Erythroblast (primary cell): ENCODE data around the gene SPATA3.
"Not testable (repeated sequence)": the region's sequence is repeated elsewhere in the genome, so short reads cannot be mapped to it uniquely, and the experiment has no call there.

ENCODE experiments used
- DNase-seq, 2 experiments: peaks; one replicate each; lab custom pipeline; 2025; lab: John Stamatoyannopoulos, UW
- GATA1 ChIP-seq: IDR thresholded peaks from 2 replicates; pipeline ENCODE4 v1.6.1; 2011; ENCODE audit warnings: low read depth, mild to moderate bottlenecking, control low read depth, low read length, moderate library complexity
- POLR2A ChIP-seq: IDR thresholded peaks from 2 replicates; pipeline ENCODE4 v1.6.1; 2011; ENCODE audit warnings: mild to moderate bottlenecking, low read length

Gene SPATA3

DNA sequence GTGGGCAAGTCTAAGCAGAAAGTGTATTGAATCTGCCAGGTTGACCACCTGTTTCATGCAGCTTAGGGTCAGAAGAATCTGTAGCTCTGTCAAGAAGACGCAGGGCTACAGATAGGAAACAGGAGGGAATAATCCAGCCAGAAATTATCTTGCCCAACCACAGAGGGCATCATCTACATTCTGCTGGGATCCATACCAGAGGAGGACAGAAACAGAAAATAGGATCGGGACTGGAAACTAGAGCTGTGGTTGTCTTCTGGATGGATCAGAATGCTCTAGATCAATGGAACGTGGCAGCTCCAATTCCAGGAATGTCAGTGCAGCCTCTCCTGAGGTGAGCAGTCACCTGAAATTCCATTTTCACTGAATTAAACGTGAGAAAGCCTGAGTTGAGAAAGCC is 3.6 kb downstream of the SPATA3 start:
- no peak for DNase-seq
- TF ChIP-seq GATA1 (no peak), POLR2A (no peak)

DNA sequence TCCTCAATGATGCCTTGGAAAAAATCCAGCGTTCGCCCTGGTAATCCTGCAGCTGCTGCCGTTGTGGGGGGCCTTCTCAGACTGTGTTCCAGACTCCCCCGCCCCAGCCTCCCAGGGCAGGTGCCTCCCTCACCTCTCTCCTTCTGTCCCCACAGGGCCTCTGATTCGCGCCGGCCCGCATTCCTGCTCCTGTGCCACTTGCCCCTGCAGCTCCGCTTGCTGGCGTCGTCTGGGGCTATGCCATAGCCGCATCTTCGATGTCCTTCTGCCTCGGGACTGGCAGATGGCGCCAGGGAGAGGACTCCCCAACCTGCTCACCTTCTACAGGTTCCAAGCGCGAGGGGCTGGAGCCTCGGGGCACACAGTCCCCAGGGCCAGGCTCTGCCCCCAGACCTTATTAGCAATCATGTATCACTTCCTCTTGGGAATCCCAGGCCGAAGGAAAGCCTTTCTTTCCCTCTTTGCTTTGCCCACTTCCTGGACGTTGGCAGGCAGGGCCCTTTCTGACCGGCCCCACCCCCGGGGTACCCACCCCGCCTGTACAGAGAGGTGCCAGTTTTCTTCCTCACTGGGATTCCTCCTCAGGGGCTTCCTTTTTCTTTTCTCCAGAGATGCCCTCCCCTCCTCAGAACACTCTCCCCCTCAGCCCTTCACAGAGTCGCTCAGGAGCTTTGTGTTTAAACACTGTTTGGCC is 4.4 kb downstream of the SPATA3 start:
- DNase-seq = no peak
- TF ChIP-seq POLR2A (no peak), GATA1 (no peak)

DNA sequence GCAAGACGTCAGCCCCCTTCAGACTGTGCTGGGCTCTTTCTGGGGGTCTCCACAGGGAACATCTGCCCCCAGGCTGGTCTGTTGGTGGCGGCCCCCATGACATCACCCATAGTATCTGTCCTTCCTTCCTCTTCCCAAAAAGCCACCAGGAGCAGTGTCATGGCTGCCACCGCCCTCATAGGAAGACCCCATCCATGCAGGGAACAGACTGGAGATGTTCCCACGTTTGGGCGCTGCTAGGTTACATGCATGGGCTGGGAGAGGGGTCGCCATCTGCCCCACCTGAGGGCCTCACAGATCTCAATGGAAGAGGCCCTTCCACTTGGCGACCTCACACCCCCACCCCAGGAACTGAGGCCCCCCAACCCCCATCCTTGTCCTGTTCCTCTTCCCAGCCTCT is 5.1 kb downstream of the SPATA3 start:
- TF ChIP-seq POLR2A = no peak
- no peak for TF ChIP-seq GATA1
- no peak for DNase-seq

DNA sequence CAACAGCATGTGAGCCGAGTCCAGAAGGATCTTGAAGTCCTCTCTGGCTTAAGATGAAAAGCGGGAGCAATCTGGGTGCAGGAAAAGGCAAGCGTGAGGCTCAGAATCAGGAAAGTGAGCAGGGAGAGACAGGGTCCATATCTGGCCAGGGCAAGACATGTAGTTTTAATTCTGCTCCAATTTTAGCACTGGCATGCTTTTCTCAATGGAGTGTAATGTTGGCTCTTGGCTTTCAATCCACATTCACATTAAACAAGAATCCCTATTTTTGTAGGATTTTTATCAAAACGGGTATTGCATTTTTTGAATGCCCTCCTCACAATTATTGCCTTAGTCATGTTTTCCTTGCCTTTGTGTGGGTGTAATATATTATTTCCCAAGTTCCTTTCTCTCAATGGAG is 6.0 kb downstream of the SPATA3 start:
- TF ChIP-seq GATA1 (no peak), POLR2A (no peak)
- DNase-seq = no peak

DNA sequence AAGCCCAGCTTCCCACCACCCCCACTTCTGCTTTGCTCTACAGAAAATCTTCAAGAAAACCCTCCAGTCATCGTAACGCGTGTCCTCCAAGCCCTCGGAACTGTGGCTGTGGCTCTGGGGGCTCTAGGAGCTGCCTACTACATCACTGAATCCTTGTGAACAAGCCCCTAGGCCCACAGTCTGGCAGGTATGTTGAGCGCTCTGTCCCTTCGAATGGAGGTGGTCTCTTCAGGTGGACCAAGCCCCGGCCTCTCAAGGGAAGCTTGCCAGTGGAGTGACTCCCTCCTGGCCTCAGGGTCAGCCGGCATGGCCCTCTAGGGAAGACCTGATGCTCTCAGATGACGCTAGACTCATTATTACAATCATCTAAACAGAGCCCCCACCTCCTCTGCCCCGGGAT is 6.7 kb downstream of the SPATA3 start:
- TF ChIP-seq POLR2A (no peak), GATA1 (no peak)
- DNase-seq = no peak

DNA sequence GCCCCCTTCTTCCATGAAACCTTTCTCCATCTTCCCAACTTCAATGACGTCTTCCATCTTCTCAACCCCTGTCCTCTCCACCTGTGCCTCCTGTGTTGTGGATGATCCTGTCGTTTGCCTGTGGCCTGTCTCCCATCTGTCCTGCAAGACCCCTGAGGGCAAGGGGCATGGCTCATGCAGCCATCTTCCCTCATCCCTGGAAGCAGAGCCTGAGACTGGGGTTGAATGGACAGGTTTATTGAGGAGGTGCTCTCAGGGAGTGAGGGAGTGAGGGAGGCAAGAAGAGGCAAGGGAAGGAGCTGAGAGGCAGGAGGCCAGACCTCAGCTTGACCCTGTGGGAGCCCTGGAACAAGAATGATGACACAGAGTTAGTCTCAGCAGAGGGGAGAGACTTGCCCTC is 7.3 kb downstream of the SPATA3 start:
- TF ChIP-seq POLR2A (no peak), GATA1 (no peak)
- no peak for DNase-seq

DNA sequence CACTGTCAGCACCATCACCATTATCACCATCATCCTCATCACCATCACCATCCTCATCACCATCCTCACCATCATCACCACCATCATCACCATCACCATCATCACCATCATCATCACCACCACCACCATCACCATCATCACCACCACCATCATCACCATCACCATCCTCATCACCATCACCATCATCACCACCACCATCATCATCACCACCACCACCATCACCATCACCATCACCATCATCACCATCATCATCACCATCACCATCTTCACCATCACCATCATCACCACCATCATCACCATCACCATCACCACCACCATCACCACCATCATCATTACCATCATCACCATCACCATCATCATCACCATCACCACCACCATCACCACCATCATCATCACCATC is 9.0 kb downstream of the SPATA3 start:
- DNase-seq = not testable (repeated sequence)

DNA sequence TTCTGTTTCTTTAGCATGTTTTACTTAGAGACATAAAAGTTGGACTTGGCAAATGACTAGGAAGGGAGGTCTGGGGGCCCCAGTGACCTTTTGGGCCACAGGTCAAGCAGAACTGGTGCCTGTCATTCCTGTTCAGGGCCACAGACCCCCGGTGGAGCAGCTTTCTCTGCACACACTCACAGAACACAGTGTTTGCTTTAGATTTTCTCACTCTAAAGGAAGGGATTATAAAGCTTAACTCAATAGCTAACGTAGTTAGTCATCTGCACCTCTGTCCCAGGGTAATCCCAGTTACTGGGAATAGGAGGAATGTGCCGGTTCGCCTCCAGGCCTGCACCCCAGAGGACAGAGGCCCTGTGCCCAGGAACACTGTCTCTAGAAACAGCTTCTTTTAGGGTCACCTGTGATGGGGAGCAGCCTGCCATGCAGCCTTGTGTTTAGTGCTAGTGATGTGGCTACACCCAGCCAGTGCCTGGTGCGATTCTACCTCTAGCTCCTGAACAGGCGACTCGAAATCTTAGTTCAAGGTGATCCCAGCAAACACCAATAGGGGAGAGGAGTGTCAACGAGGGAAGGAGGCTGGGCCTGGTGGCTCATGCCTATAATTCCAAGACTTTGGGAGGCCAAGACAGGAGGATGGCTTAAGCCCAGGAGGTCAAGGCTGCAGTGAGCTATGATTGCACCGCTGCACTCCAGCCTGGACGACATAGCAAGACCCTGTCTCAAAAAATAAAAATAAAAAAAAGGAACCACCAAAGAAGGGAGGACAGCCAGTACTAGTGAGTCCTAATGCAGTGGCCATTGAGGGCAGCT is 11.6 kb downstream of the SPATA3 start:
- DNase-seq = no peak
- TF ChIP-seq GATA1 (no peak), POLR2A (no peak)

DNA sequence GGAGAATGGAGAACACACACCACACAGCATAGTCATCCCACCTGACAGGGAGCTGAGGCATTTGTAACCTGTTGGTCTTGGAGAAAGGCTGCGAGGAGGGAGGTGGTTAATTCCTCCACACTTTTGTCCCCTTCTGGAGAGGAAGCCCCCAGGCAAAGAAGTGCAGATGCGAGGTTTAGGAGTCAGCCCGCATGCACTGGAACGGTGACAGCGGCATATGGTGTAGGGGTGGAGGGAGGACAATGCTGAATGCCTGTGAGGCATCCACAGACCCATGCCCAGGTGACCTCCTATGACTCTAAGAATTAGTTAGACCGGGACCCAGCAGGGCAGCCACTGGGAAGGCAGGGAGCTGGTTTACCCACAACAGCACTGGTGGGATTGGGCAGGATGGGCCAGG is 12.2 kb downstream of the SPATA3 start:
- TF ChIP-seq GATA1 = no peak
- no peak for TF ChIP-seq POLR2A
- no peak for DNase-seq

DNA sequence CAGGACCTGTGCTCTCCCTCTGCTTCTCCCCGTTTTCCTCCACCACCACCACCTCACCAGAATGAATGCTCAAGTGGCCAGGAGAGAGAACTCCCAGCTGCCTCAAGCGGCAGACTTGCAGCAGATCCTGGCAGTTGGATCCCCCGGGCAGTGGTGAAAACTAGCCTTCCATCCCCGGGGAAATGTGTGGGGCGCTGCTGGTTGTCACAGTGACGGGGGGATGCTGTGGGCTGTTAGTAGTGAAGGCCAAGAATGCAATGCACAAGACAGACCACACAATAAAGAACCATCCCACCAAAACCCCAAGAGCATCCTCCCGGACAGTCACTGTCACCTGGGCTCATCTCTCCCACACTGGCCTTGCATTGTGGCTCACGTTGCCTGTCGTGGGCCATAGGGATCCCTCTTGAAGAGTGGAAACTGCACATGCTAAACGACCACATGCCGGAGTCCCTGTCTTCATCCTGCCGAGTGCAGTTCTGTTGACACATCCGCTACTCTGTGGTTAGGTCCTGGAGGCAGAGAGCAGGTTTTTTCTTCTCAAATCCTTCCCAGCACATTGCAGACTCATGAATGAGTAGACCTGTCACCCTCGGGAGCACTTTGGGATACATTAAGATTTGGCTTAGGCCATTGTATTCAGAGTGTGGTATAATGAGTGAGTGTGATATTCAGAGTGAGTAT is 13.5 kb downstream of the SPATA3 start:
- TF ChIP-seq GATA1 (no peak), POLR2A (no peak)
- DNase-seq = no peak

DNA sequence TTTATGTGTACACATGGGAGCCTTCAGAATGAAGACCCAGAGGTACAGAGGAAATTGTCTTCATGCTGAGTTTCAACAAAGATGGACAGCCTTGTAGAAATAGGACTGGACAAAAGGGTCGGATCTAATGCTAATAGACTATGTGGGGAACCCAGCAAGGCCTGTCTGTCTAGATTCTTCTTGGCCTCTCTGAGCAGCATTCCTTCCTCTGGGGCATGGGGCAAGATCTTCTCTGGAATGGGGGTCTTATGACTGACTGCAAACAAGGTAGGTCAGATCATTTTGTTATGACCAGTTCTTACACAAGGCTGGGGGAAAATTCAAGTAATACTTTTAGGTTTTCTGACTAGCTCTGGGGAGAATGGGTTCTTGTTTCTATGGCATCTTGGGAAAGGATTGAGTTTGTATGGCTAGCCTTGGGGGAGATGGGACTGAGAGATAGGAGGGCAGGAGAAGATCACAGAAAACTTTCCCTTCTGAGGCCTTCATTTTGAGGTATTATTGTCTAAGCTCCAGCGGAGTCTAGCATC is 14.3 kb downstream of the SPATA3 start:
- TF ChIP-seq POLR2A (no peak), GATA1 (no peak)
- no peak for DNase-seq

DNA sequence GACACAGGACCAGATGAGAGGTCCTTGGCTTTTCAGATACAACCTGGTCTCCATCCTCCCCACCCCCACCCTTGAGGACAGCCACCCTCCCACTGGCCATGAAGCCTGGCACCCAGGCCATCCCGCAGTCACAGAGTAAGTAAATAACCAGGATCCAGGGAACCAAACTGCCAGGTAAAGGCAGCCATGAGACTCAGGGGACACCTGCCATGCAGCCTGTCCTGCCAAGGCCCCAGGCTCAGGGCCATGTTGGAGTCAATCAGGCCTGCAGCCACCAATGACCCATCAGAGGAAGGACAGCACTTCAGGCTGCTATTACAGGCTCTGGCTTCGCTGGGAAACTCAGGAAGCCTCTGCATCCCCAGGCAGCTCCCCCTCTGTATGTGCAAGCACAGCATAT is 15.6 kb downstream of the SPATA3 start:
- DNase-seq = no peak
- TF ChIP-seq GATA1 = no peak
- no peak for TF ChIP-seq POLR2A

DNA sequence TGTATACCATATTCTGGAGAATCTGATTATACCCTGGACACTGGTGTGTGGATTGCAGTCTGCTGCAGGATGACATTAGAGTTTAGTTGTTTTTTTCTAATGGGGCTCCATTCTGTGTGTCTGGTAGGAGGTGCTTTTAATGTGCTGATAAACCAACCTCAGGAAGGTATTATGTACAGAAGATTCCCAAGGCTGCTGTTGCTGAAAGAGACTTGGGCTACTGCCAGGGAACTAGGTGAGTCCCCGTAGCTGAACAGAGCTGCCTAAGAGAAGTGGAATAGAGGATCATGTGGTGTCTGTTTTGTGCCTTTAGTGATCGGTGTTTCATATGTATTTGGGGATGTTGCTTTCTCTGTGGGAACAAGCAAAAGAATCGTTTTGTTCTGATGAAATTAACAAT is 16.5 kb downstream of the SPATA3 start:
- no peak for TF ChIP-seq POLR2A
- no peak for DNase-seq

DNA sequence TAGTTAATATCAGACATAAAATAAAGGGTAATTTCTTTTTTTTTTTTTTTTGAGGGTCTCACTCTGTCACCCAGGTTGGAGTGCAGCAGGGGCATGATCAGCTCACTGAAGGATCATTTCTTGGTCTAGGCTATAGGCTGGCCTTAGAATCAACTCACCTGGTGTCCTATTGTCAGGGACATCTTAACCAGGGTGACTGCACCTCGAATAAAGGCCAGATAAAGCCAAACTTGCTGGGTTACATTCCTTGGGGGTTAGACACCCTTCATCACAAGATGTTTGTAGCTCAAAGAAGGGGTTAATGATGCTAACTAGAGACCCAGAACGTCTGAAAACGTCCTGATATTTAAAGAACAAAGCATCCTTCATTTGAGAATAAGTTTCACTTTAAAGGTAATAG is 17.9 kb downstream of the SPATA3 start:
- TF ChIP-seq POLR2A (no peak), GATA1 (no peak)
- no peak for DNase-seq

DNA sequence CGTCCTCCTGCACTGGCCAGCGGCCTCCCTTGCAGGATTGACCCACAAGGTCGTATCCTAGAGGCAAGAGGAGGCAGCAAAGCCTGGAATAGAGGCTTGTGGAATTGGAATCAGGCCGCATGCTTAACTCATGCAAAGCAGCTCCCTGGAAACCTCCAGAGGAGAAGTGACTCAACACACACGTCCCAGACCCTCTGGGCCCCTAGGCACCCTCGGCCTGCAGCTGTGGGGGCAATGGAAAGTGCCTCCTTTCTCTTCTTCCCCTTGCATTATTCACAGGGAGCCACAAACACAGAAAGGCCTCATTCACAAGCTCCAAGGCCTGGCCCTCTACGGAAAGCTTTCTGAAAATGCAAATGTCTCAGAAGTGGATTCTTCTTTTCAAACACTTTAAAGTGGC is 19.6 kb downstream of the SPATA3 start:
- TF ChIP-seq POLR2A (no peak), GATA1 (no peak)
- DNase-seq = no peak
